IPS-NIHi11 (cell line): Measurements from ENCODE around the gene MMP3.
A peak's percentile ranks its signal among the peaks of the same experiment; 100 is the strongest.
"Not testable (repeated sequence)": the region's sequence is repeated elsewhere in the genome, so short reads cannot be mapped to it uniquely, and the experiment has no call there.

Experiments used
- DNase-seq: peaks from one replicate; pipeline ENCODE4 v3.0.0; 2012; ENCODE audit warnings: mixed read lengths, low spot score

The MMP3 gene

DNA sequence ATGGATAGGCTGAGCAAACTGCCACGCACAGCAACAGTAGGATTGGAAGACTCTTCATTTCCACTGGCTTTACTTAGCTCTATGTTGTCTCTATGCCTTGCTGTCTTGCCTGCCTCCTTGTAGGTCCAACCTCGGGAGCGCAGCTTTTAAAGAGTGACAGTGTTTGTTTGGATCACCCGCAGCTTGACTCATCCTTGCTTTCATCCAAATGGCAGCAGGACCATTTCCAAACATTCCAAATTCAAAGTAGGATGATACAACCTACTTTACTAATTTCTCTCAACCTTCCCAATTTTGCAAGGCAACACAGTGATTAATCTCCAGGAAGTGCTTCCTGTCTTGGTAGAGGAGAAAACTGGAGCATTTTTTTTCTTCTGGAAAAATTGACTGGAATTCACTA lies at the start of gene MMP3:
Gene MMP3, minus strand, starts transcription at position 121 of the 400 bp plus-strand sequence. Its CDS starts 63 bp downstream, at position 58.
- no peak for DNase-seq

DNA sequence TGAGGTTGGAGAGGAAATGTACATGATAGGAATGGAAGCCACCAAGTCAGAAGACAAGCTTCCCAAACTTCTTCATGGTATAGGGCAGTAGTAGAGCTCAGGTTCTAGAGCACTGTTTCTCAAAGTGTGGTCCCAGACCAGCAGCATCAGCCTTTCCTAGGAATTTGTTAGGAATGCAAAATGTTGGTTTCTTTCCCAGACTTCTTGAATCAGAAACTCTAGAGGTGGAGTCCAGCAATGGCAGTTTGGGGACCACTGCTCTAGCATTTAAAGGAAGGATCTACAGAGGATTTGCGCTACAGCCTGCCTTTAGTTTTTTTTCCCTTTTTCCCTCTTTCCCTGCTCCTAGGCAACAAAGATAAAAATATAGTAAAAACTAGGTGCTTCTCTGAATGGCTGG lies 48.3 kb upstream of the MMP3 start:
- no peak for DNase-seq

- no peak for DNase-seq
Observed at GRCh38 chr11:102886999-102887398, 43.6 kb upstream of the MMP3 start.

DNA sequence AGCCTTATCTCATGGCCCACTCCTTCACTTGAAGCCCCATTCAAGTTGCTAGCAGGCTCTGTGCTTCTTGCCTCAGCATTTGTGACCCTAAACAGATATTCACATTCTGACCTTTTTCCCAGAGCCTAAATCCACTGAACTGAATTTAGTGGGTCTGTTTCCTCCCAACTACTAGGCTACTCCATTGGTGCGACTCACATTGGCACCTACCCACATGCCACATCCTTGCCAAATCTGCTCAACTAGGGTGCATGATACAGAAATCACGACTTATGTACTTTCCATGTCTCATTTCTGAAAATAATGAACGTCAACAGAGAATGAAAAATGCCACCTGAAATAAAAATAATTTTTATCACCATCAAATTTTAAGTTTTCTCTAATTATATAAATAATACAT lies 39.7 kb upstream of the MMP3 start:
- DNase-seq = no peak

DNA sequence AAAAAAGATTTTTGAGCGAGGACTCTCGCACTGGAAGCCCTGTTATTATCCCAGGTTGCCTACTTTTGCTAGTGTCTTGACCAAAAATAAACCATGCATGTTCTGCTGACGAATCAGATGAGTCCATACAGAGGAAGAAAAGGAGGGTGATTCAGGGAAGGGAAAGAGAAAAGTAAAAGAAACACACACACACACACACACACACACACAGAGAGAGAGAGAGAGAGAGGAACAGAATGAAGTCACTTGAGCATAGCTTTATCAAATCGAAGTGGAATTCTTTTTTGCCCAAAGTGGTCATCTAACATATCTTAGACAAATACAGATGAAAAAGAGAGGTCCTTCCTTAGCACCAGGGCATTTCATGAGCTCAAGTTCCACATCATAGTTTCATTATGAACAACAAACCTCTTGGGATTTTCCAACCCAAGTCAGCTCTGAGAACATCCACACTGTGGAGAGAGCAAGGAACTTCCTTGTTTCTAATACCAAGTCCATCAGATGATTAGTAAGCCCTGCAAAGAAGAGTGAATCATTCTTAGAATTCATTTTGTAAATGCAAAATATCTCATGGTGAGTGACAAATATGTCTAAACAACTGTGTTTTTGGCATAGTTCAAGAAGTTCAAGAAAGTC lies 39.1 kb upstream of the MMP3 start:
- DNase-seq = no peak

DNA sequence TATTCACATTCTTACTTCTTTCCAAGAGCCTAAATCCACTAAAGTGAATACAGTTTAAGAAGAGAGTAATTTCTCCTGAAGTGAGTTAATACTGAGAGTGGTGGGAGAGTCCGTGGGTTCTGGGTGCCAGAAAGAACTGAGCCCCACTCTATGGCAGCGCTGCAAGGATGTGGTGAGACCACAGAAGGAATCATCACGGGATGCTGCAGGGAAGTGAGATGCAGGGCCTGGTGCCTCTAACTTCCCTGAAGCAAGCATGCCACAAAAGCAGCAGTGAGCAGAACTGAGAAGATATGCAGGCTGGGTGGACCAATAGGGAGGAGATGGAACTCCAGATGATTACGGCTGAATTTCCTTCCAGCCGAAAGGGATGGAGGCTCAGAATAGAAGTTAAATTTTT lies 36.4 kb upstream of the MMP3 start:
- DNase-seq = no peak

DNA sequence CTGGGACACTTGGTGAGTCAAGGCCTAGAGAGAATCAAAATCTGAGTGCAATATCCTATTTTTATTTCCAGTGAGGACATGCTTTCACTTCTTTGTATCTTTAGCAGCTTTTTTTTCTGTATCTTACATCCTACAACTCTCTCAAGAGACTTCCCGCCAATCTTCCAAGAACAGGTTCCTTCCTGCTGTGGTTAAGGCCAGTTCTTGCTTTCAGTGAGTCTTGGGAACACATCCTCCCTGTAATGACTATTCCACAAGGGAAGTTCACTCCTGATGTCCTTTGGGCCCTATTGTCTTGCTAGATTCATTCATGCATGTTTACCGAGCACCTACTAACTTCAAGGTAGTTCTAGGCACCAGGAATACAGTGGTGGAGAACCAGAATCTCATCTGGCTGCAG lies 35.2 kb upstream of the MMP3 start:
- no peak for DNase-seq

DNA sequence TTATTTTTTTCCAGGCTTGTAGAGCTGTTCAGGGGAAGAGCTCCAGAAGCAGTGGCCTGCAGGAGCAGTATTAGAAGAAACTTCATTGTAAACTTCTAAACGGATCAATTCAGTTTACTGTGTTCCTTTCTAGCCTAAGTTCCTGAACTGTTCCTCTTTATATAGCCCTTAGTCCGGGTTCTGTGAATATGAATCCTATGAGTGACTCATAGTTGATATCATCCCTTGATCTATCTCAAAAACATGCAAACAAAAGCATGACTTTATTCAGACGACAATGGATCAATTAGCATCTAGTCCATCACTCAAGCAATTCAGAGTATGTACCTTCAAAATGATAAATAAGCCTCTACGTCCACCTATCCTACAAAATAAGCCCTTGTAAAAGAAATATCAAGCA lies 31.4 kb upstream of the MMP3 start, which contains the start of gene MMP12:
Gene MMP12, minus strand, starts transcription at position 131 of the 400 bp plus-strand sequence. Its CDS starts 45 bp downstream, at position 86.
- no peak for DNase-seq

DNA sequence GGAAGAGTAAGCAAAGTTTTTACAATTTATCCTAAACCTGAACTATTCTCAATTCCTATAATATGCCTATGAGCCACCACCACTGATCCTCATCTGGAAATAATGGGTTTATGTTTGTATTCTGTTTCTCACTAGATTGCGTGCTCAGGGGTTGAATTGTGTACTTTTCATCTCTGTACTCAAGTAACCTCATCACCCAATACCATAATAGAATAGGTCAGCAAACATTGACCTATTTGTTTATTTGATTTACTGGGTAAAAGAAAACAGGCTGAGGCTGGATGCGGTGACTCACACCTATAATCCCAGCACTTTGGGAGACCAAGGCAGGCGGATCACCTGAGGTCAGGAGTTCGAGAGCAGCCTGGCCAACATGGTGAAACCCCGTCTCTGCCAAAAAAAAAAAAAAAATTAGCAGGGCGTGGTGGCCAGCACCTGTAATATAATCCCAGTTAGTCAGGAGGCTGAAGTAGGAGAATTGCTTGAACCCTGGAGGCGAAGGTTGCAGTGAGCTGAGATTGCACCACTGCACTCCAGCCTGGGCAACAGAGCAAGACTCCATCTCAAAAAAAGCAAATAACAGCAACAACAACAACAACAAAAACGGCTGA lies 26.1 kb upstream of the MMP3 start:
- not testable (repeated sequence) for DNase-seq

DNA sequence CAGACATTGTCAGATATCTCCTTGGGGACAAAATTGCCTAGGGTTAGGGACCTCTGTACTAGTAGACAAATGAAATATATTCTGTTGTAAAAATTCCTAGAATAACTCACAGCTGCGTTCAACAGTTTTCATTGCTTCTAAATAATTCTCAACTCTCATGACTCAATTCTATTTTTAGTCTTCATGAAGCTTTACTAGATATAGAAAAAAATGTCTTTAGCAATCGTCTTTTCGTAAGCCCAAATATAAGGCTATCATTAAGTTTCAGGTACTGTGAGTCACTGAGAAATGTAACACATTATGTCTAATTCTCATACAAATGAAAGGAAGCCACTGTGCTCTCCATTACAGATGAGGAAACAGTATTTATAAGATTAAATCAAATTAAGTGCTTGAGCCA lies 24.9 kb upstream of the MMP3 start:
- DNase-seq = no peak

- DNase-seq = no peak
Observed at GRCh38 chr11:102864724-102865123, 21.3 kb upstream of the MMP3 start.

DNA sequence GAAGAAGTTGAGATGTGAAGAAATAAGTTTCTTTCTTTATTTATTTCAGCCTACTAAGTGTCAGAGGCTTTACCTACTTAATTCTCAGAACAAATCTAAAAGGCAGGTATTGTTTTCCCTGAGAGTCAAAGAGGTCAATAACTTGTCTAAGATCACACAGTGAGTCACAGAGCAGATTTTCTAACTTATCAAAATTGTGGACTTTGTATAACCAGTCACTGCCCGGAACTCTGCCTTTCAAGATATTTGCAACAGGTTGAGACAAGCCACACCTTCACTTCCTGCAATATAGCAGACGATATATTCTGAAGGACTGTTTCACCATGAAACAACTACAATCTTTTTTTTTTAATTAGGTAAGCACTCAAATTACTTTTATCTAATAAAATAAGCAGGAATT lies 10.5 kb upstream of the MMP3 start:
- no peak for DNase-seq

GRCh38 chr11:102853055-102853454 lies 9.6 kb upstream of the MMP3 start:
- no peak for DNase-seq

DNA sequence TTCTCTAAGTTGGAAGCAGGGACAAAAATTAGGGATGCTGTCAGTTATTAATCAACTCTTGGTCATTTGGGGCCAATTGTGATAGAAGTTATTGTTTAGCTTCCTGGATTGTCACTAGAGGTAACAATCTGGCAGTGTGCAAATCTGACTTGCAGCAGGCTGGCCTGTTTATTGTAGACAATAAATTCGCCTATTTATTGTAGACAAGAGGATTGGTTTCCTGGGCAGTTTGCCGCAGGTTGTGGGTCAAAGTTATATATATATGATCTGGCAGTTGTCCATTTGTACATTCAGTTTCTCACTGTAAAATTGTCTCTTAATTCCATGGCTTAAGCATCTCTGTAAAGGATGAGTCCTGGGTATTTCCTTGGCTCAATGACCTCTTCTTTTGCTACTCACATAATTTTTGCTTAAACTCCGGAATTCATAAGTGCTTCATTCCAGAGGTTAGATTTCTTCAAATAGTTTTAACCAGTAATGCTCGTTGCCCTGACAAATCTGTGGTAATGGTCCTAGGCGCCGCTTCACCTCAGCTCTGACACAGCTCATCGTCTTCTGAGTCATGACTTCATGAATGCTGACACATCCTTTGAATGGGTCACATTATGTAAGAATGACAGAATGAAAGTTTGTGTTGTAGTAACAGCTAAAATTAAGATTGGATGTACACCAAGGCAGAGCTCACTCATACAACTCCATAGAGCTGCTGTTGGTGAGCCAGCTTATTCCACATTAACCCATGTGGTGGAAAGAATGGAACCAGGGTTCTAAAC lies 7.8 kb upstream of the MMP3 start:
- DNase-seq = no peak

DNA sequence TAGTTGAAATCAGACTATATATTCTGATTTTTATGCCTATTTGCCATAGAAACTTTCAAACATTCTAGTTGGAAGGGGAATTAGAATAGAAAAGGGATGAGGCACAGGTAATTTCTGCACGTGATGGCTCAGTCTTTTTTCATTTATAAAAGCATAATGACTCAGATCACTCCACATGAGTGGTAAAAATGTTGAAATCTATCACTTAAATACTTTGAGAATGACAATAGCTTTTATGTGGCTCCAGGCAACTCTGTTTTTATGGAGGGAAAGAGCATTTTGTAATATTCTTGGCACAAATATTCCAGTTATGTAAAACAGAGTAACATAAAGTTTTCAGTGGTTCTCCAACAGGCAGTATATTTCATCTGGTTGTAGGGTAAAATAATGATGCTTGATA lies 5.9 kb upstream of the MMP3 start:
- no peak for DNase-seq

DNA sequence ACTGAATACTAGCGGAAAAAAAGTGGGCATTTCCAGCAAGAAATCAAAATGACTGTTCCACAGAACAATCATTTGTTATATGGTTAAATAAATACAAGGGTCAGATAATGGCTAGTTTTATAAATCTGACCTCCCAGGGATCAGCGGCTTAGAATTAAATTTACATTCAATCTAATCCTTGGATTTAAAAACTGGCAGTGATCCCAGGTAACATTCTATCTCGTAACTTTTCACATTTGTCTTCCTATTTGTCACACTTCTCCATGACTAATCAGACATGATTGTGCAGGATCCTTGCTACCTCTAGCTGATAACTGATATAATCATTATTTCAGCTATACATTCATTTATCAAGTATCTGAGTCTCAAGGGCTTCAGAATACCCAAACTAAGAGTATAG lies 2.9 kb upstream of the MMP3 start:
- no peak for DNase-seq

GRCh38 chr11:102842930-102843329 lies 479 bp downstream of the MMP3 start:
- no peak for DNase-seq

DNA sequence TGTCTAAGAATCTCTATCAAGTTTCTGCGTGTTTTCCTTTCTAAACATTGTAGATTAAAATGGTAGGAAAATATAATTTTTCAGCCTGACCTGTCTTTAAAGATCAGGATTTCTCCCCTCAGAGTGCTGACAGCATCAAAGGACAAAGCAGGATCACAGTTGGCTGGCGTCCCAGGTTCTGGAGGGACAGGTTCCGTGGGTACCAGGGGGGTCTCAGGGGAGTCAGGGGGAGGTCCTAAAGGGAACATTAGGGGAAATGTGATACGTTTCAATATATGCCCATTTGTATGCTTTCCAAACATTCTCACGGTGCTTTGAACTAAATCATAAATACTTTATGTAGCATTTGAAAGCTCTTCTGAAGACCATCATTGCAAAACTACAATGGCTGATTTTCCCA lies 3.4 kb downstream of the MMP3 start:
- DNase-seq = no peak

DNA sequence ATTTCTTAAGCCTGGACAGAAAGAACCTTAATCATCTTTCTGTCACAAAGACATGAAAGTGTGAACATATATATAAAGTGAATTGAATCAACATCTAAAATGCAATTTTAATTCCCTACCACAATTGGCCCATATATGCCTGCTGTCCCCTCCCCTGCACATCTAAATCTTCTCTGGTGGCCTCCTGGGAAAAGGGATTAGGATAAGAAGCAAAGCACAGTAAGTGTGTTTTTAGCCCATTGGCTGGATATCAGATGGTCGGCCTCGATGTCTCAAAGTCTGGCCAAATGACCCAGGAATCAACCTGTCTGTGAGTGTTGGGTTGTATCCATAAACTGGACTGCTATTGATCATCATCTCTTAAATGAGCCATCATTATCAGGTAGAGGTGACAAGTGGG lies 5.8 kb downstream of the MMP3 start:
- DNase-seq = no peak

- DNase-seq = no peak
Observed at GRCh38 chr11:102837156-102837555, 6.3 kb downstream of the MMP3 start.

DNA sequence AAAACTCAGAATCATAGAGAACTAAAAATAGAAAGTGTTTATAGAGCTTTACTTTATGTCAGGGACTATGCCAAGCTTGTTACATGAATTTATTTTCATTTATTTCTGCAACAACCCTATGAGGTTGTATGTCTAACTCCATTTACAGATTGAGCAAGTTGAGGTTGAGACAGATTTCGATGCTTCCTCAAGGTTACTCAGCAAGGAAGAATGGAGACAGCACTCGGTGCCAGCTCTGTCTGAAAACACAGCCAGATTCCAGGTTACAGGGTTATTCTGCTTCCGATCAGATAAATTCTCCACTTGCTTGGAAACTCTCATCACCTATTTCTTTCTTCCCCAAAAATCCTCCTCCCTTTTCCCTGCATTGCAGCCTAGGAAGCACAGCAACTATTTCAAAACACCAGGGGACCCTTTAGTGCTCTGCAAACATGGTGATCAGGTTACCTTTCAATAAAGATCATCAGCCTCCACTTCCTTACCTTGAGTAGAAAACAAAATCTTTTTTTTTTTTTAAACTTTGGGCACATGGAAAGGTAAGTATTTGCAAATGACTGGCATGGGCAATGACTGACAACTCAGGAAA lies 7.0 kb downstream of the MMP3 start:
- peak; percentile 20 for DNase-seq

- DNase-seq = no peak
Observed at GRCh38 chr11:102833731-102834130, 9.7 kb downstream of the MMP3 start.

- DNase-seq = no peak
Observed at GRCh38 chr11:102832612-102833011, 10.8 kb downstream of the MMP3 start.
